Colonic mucosa (tissue), 4 donors: ENCODE data around the gene NINJ1. TPM values are rescaled to one million over a fixed set of nuclear protein-coding genes. Genes with fewer than 3 reads are reported as not detected.

Experiments used
- DNase-seq: peaks from one replicate; pipeline ENCODE4 v3.0.0-alpha.2; 2020
- H3K27ac ChIP-seq: fragments of 200-600 bp; one replicate; pipeline ENCODE4 v1.8.0; 2021
- H3K27me3 ChIP-seq: fragments of 200-600 bp; one replicate; pipeline ENCODE4 v1.8.0; 2021
- H3K36me3 ChIP-seq: fragments of 200-600 bp; one replicate; pipeline ENCODE4 v1.8.0; 2021
- H3K4me1 ChIP-seq: fragments of 200-600 bp; one replicate; pipeline ENCODE4 v1.8.0; 2021; ENCODE audit warnings: mild to moderate bottlenecking
- H3K4me3 ChIP-seq: fragments of 200-600 bp; one replicate; pipeline ENCODE4 v1.8.0; 2021
- H3K9ac ChIP-seq, 2 donors: one replicate each; pipeline ENCODE4 v1.7.0; 2013; ENCODE audit warnings: control low read depth in 2 of 2, low read depth in 2 of 2, low read length in 2 of 2
- H3K9me3 ChIP-seq: fragments of 200-600 bp; one replicate; pipeline ENCODE4 v1.8.0; 2021
- intact Hi-C: fragments of 100-400 bp; cut with DNase I; formaldehyde crosslinking; loops from one replicate; pipeline ENCODE4 v1.14.1; 2022
- total RNA-seq, 2 donors: library from RNA; stranded (reverse); fragmentation: NEBNext Ultra II Directional in 1 of 2; extraction: Animal tissue kit (Norgen Biotek cat#: 25700) in 1 of 2; gene quantifications; one replicate each; pipeline ENCODE4 v1.2.1, GENCODE V29; 2021
- TF ChIP-seq, protein P1 (sequence below): fragments of 200-600 bp; IDR thresholded peaks from one replicate; pipeline ENCODE4 v1.8.0; 2022; ENCODE audit warnings: antibody characterized with exemption, mild to moderate bottlenecking
- donor health status: healthy.
- donor health status: DM: no; HTN: no; CAD: no.
- donor health status: DM: no; HTN: no; CAD: no.

The NINJ1 gene
- total RNA-seq, 2 donors from 2014 or later: 24.5 to 29.4 TPM

DNA sequence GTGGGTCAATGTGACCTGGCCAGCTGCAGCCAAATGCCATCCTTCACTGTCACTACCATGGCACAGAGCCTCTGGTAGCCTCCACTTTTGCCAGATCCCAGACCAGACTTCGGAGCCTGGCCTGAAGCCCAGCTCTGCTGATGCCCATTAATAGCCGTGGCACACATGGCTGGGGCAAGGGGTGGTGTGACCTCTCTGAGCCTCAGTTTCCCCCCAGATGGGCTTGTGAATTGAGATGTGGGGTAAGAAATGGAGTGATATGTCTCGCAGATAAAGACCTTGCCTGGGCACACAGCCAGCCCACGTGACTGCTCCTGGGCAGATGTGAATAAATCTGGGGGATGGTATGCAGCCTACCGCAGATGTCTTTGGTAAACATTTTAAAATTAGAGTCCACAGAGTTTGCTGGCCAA, 61.7 kb downstream of the NINJ1 start:
- H3K9ac ChIP-seq: no peak overlapping the region
- no peak overlapping the region for H3K27ac ChIP-seq
- H3K27me3 ChIP-seq: no peaks in the 10 kb centered on the region
- no peaks in the 10 kb centered on the region for H3K4me1 ChIP-seq
- intact Hi-C loops: no loop called here
- DNase-seq: peak; percentile 46
- no peaks in the 10 kb centered on the region for H3K36me3 ChIP-seq
- H3K9me3 ChIP-seq: no peaks in the 10 kb centered on the region
- H3K4me3 ChIP-seq: no peak overlapping the region
- TF ChIP-seq, protein P1, sequence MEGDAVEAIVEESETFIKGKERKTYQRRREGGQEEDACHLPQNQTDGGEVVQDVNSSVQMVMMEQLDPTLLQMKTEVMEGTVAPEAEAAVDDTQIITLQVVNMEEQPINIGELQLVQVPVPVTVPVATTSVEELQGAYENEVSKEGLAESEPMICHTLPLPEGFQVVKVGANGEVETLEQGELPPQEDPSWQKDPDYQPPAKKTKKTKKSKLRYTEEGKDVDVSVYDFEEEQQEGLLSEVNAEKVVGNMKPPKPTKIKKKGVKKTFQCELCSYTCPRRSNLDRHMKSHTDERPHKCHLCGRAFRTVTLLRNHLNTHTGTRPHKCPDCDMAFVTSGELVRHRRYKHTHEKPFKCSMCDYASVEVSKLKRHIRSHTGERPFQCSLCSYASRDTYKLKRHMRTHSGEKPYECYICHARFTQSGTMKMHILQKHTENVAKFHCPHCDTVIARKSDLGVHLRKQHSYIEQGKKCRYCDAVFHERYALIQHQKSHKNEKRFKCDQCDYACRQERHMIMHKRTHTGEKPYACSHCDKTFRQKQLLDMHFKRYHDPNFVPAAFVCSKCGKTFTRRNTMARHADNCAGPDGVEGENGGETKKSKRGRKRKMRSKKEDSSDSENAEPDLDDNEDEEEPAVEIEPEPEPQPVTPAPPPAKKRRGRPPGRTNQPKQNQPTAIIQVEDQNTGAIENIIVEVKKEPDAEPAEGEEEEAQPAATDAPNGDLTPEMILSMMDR: no peak

Other genes starting within 250 kb of the NINJ1 start
- 1 to 10 TPM; 1.8 to 2.3 TPM for gene FGD3, start 186.7 kb downstream of the NINJ1 start, total RNA-seq
- 1 to 10 TPM; 1.6 to 2.2 TPM for gene SUSD3, start 75.5 kb downstream of the NINJ1 start, total RNA-seq
- 10 to 100 TPM; 48.6 to 56.3 TPM for gene CARD19, start 38.0 kb downstream of the NINJ1 start, total RNA-seq
- 100 to 1,000 TPM; 161 to 238 TPM for gene WNK2, start 49.9 kb upstream of the NINJ1 start, total RNA-seq